Left ventricle myocardium superior (tissue), 1 donor: Measurements from ENCODE around the gene UBR1. TPM values are rescaled to one million over a fixed set of nuclear protein-coding genes. Genes with fewer than 3 reads are reported as not detected.
A peak's percentile ranks its signal among the peaks of the same experiment; 100 is the strongest.
"Not testable (repeated sequence)": the region's sequence is repeated elsewhere in the genome, so short reads cannot be mapped to it uniquely, and the experiment has no call there.

ENCODE experiments used
- ATAC-seq: fragments of 200-7000 bp; cut with Tn5 transposase; one replicate; pipeline ENCODE4 v1.9.1; 2020; ENCODE audit warnings: mild to moderate bottlenecking, moderate library complexity
- DNase-seq: peaks from one replicate; pipeline ENCODE4 v3.0.0-alpha.2; 2020
- intact Hi-C: fragments of 100-400 bp; cut with micrococcal nuclease; formaldehyde crosslinking; loops from one replicate; pipeline ENCODE4 v1.11.0; 2022
- total RNA-seq: library from RNA; stranded (reverse); fragmentation: NEBNext Ultra II Directional; extraction: Animal tissue kit (Norgen Biotek cat#: 25700); gene quantifications from one replicate; pipeline ENCODE4 v1.2.1, GENCODE V29; 2021
- donor health status: DM: no; HTN: yes; CAD: no; lungs with severe emphysema.

Gene UBR1
- total RNA-seq, 1 donor from 2014 or later, result 21.3 TPM

GRCh38 chr15:42996871-42997270 is 109.0 kb downstream of the UBR1 start:
- intact Hi-C loops, result no loop called here
- ATAC-seq (no peak), DNase-seq (no peak)

- intact Hi-C loops, result no loop called here
- ATAC-seq (peak; percentile 36), DNase-seq (no peak)
These were observed 111.3 kb downstream of the UBR1 start for GRCh38 chr15:42994546-42994945.

- no peak for ATAC-seq
These were observed 113.2 kb downstream of the UBR1 start for GRCh38 chr15:42992626-42993025.

GRCh38 chr15:42986693-42987342 is 119.0 kb downstream of the UBR1 start:
- ATAC-seq (peak; percentile 23), DNase-seq (no peak)
- intact Hi-C loops, result no loop called here

More at GRCh38 chr15:42992626-42993025, 113.2 kb downstream of the UBR1 start:
- intact Hi-C loops, result no loop called here
- DNase-seq, result no peak

- DNase-seq, result no peak
- intact Hi-C loops, result no loop called here
- ATAC-seq, result no peak
These were observed 121.3 kb downstream of the UBR1 start for GRCh38 chr15:42984493-42985034.

- ATAC-seq, intact Hi-C loops, DNase-seq: not testable (repeated sequence)
These were observed 126.7 kb downstream of the UBR1 start for GRCh38 chr15:42979113-42979512.

GRCh38 chr15:42974202-42974862 is 131.5 kb downstream of the UBR1 start:
- intact Hi-C loops, result no loop called here
- DNase-seq (no peak), ATAC-seq (no peak)

- ATAC-seq (no peak), DNase-seq (no peak)
- intact Hi-C loops, result no loop called here
These were observed 132.7 kb downstream of the UBR1 start for GRCh38 chr15:42973114-42973513.

- DNase-seq (no peak), ATAC-seq (no peak)
- intact Hi-C loops, result no loop called here
These were observed 134.0 kb downstream of the UBR1 start for GRCh38 chr15:42971830-42972229.

- DNase-seq (no peak), ATAC-seq (no peak)
- intact Hi-C loops, result no loop called here
These were observed 141.4 kb downstream of the UBR1 start for GRCh38 chr15:42964476-42964875.

- intact Hi-C loops, result no loop called here
- no peak for DNase-seq
- no peak for ATAC-seq
These were observed 150.3 kb downstream of the UBR1 start for GRCh38 chr15:42955518-42955917.

- DNase-seq, result no peak
- intact Hi-C loops, result no loop called here
- ATAC-seq, result no peak
These were observed 151.5 kb downstream of the UBR1 start for GRCh38 chr15:42954291-42954690.

- intact Hi-C loops, DNase-seq, ATAC-seq: not testable (repeated sequence)
These were observed 156.9 kb downstream of the UBR1 start for GRCh38 chr15:42948898-42949297.

GRCh38 chr15:42940527-42940926 is 165.3 kb downstream of the UBR1 start:
- ATAC-seq, result no peak
- DNase-seq, result no peak
- intact Hi-C loops, result no loop called here

- intact Hi-C loops, result no loop called here
- DNase-seq (no peak), ATAC-seq (no peak)
These were observed 166.0 kb downstream of the UBR1 start for GRCh38 chr15:42939841-42940240.

GRCh38 chr15:42937143-42937542 is 168.7 kb downstream of the UBR1 start:
- no peak for ATAC-seq
- intact Hi-C loops, result no loop called here
- no peak for DNase-seq

GRCh38 chr15:42933886-42934667 is 171.8 kb downstream of the UBR1 start:
- no peak for ATAC-seq
- intact Hi-C loops, result no loop called here
- no peak for DNase-seq

- DNase-seq (no peak), ATAC-seq (no peak)
- intact Hi-C loops, result no loop called here
These were observed 172.9 kb downstream of the UBR1 start for GRCh38 chr15:42932833-42933515.

- ATAC-seq (no peak), DNase-seq (no peak)
- intact Hi-C loops, result no loop called here
These were observed 173.9 kb downstream of the UBR1 start for GRCh38 chr15:42931702-42932486.
